ENCODE results near the gene TFIP11. TPM values are rescaled to one million over a fixed set of nuclear protein-coding genes. Genes with fewer than 3 reads are reported as not detected.

The TFIP11 gene
- total and polyA plus RNA-seq, 3 experiments from 2014 or later: 41.5 to 58.8 (median 53.9) TPM

GRCh38 chr22:26485806-26486390, 26.4 kb downstream of the TFIP11 start:
- Histone ChIP-seq H3K27me3 (ENCODE audit: insufficient read depth, low read length, poor library complexity, severe bottlenecking) (no peaks in the 10 kb centered on the region), H3K27ac (ENCODE audit: low read depth, low read length) (no peak overlapping the region), H3K9me3 (ENCODE audit: low read length) (no peaks in the 10 kb centered on the region), H3K4me1 (ENCODE audit: insufficient read depth, low read length) (peaks cover 35% of the 10 kb centered on the region), H3K36me3 (ENCODE audit: insufficient read depth, low read length) (peaks cover 22% of the 10 kb centered on the region), H3K4me3 (ENCODE audit: low read length) (no peak overlapping the region)
- Mint-ChIP-seq H3K4me3 (peak overlapping the region in 5 of 7 donors; percentile 4 to 93 (median 88)), H3K36me3 (peaks cover 2 to 58% (median 14%) of the 10 kb centered on the region in 3 donors), H3K27ac (peak overlapping the region; percentile 64 to 99 (median 94)), H3K9me3 (no peaks in the 10 kb centered on the region), H3K4me1 (peaks cover 46 to 54% (median 51%) of the 10 kb centered on the region in 3 donors), H3K27me3 (no peaks in the 10 kb centered on the region)
- no peak for DNase-seq
- CTCF ChIA-PET: interaction anchor here (1.4 kb wide), 1 partner anchor 27 kb away, joined by 3 read pairs; no protein-coding TSS in a partner anchor
- POLR2A ChIA-PET: no interaction called here

GRCh38 chr22:26485013-26485412, 27.3 kb downstream of the TFIP11 start:
- no peak for DNase-seq
- Mint-ChIP-seq H3K27ac (peak overlapping the region; percentile 65 to 99 (median 96)), H3K9me3 (no peaks in the 10 kb centered on the region), H3K4me3 (peak overlapping the region; percentile 43 to 93 (median 86)), H3K4me1 (peaks cover 52 to 62% (median 59%) of the 10 kb centered on the region in 3 donors), H3K27me3 (no peaks in the 10 kb centered on the region), H3K36me3 (peaks cover 0 to 55% (median 11%) of the 10 kb centered on the region in 3 donors)
- Histone ChIP-seq H3K36me3 (ENCODE audit: insufficient read depth, low read length) (peaks cover 18% of the 10 kb centered on the region), H3K27ac (ENCODE audit: low read depth, low read length) (peak overlapping the region; percentile 93), H3K4me3 (ENCODE audit: low read length) (no peak overlapping the region), H3K9me3 (ENCODE audit: low read length) (no peaks in the 10 kb centered on the region), H3K27me3 (ENCODE audit: insufficient read depth, low read length, poor library complexity, severe bottlenecking) (no peaks in the 10 kb centered on the region), H3K4me1 (ENCODE audit: insufficient read depth, low read length) (peaks cover 43% of the 10 kb centered on the region)
- POLR2A ChIA-PET: interaction anchor here (0.7 to 3.9 kb wide), 5 partner anchors 9 to 188 kb away, joined by 3 to 34 read pairs (median 13); partner anchors contain the start of genes ASPHD2 and TFIP11
- CTCF ChIA-PET: interaction anchor here (0.9 to 1.8 kb wide), 2 partner anchors 18 to 189 kb away, joined by 3 to 9 read pairs; no protein-coding TSS in a partner anchor

- H3K9me3 Mint-ChIP-seq: no peaks in the 10 kb centered on the region
- no peaks in the 10 kb centered on the region for H3K27me3 Mint-ChIP-seq
- ChIA-PET POLR2A (interaction anchor here (0.7 to 3.9 kb wide), 10 partner anchors 8 to 189 kb away, joined by 3 to 34 read pairs (median 6); partner anchors contain the start of genes ASPHD2, MIAT and TFIP11), CTCF (interaction anchor here (0.9 to 1.8 kb wide), 4 partner anchors 19 to 190 kb away, joined by 3 to 9 read pairs (median 5); no protein-coding TSS in a partner anchor)
- Histone ChIP-seq H3K27ac (ENCODE audit: low read depth, low read length) (peak overlapping the region; percentile 93), H3K4me3 (ENCODE audit: low read length) (peak overlapping the region; percentile 53), H3K36me3 (ENCODE audit: insufficient read depth, low read length) (peaks cover 15% of the 10 kb centered on the region), H3K27me3 (ENCODE audit: insufficient read depth, low read length, poor library complexity, severe bottlenecking) (no peaks in the 10 kb centered on the region), H3K9me3 (ENCODE audit: low read length) (no peaks in the 10 kb centered on the region), H3K4me1 (ENCODE audit: insufficient read depth, low read length) (peaks cover 50% of the 10 kb centered on the region)
- peak overlapping the region; percentile 81 to 98 (median 93) for H3K4me3 Mint-ChIP-seq
- H3K4me1 Mint-ChIP-seq: peaks cover 58 to 69% (median 66%) of the 10 kb centered on the region in 3 donors
- H3K36me3 Mint-ChIP-seq: peaks cover 0 to 54% (median 12%) of the 10 kb centered on the region in 3 donors
- H3K27ac Mint-ChIP-seq: peak overlapping the region; percentile 93 to 99 (median 97)
- DNase-seq: peak in 3 of 5 donors; percentile 15 to 58 (median 44)
Measured at GRCh38 chr22:26484360-26484706, 27.9 kb downstream of the TFIP11 start.

GRCh38 chr22:26483439-26484359, 28.6 kb downstream of the TFIP11 start, which contains the start of the genes HPS4 and SRRD:
HPS4 (minus strand) TSS chr22:26483783; CDS start chr22:26481762, 2,021 bp downstream.
SRRD (plus strand) TSS chr22:26483877; CDS start chr22:26483891, 14 bp downstream.
- peak within 1 kb of the TSS; percentile 81 to 98 (median 93) for H3K4me3 Mint-ChIP-seq
- H3K27me3 ChIP-seq (ENCODE audit: insufficient read depth, low read length, poor library complexity, severe bottlenecking): no peaks in the 10 kb centered on the region
- peaks cover 10% of the 10 kb centered on the region for H3K36me3 ChIP-seq (ENCODE audit: insufficient read depth, low read length)
- peak; percentile 90 to 95 (median 93) for DNase-seq
- CTCF ChIA-PET: interaction anchor here (0.7 to 1.8 kb wide), 7 partner anchors 8 to 190 kb away, joined by 3 to 9 read pairs (median 5); no protein-coding TSS in a partner anchor
- POLR2A ChIA-PET: interaction anchor here (0.7 to 3.9 kb wide), 12 partner anchors 9 to 190 kb away, joined by 3 to 34 read pairs (median 4); partner anchors contain the start of genes ASPHD2, MIAT and TFIP11
- peaks cover 63 to 75% (median 73%) of the 10 kb centered on the region in 3 donors for H3K4me1 Mint-ChIP-seq
- no peaks in the 10 kb centered on the region for H3K27me3 Mint-ChIP-seq
- H3K9me3 ChIP-seq (ENCODE audit: low read length): no peaks in the 10 kb centered on the region
- H3K4me1 ChIP-seq (ENCODE audit: insufficient read depth, low read length): peaks cover 56% of the 10 kb centered on the region
- H3K36me3 Mint-ChIP-seq: peaks cover 0 to 54% (median 8%) of the 10 kb centered on the region in 3 donors
- H3K27ac Mint-ChIP-seq: peak within 1 kb of the TSS; percentile 93 to 99 (median 99)
- peak within 1 kb of the TSS; percentile 53 for H3K4me3 ChIP-seq (ENCODE audit: low read length)
- H3K9me3 Mint-ChIP-seq: no peaks in the 10 kb centered on the region
- peak within 1 kb of the TSS; percentile 93 for H3K27ac ChIP-seq (ENCODE audit: low read depth, low read length)

- H3K4me3 Mint-ChIP-seq: peak overlapping the region; percentile 81 to 98 (median 93)
- ChIA-PET CTCF (interaction anchor here (0.7 to 1.7 kb wide), 5 partner anchors 9 to 183 kb away, joined by 3 to 5 read pairs (median 5); no protein-coding TSS in a partner anchor), POLR2A (interaction anchor here (0.8 to 3.9 kb wide), 8 partner anchors 11 to 190 kb away, joined by 3 to 34 read pairs (median 10); partner anchors contain the start of genes ASPHD2 and TFIP11)
- peaks cover 57% of the 10 kb centered on the region for H3K4me1 ChIP-seq (ENCODE audit: insufficient read depth, low read length)
- H3K27me3 Mint-ChIP-seq: no peaks in the 10 kb centered on the region
- H3K36me3 Mint-ChIP-seq: peaks cover 1 to 49% (median 8%) of the 10 kb centered on the region in 3 donors
- H3K4me3 ChIP-seq (ENCODE audit: low read length): peak overlapping the region; percentile 53
- DNase-seq: no peak
- peaks cover 64 to 78% (median 75%) of the 10 kb centered on the region in 3 donors for H3K4me1 Mint-ChIP-seq
- H3K27ac ChIP-seq (ENCODE audit: low read depth, low read length): peak overlapping the region; percentile 93
- peak overlapping the region; percentile 93 to 99 (median 99) for H3K27ac Mint-ChIP-seq
- H3K36me3 ChIP-seq (ENCODE audit: insufficient read depth, low read length): peaks cover 6% of the 10 kb centered on the region
- no peaks in the 10 kb centered on the region for H3K9me3 ChIP-seq (ENCODE audit: low read length)
- no peaks in the 10 kb centered on the region for H3K27me3 ChIP-seq (ENCODE audit: insufficient read depth, low read length, poor library complexity, severe bottlenecking)
- no peaks in the 10 kb centered on the region for H3K9me3 Mint-ChIP-seq
Measured at GRCh38 chr22:26483043-26483438, 29.2 kb downstream of the TFIP11 start.

GRCh38 chr22:26482161-26482560, 30.1 kb downstream of the TFIP11 start:
- Mint-ChIP-seq H3K9me3 (no peaks in the 10 kb centered on the region), H3K36me3 (peaks cover 9 to 50% (median 10%) of the 10 kb centered on the region in 3 donors), H3K4me3 (peak overlapping the region in 6 of 7 donors; percentile 81 to 93 (median 91)), H3K27me3 (no peaks in the 10 kb centered on the region), H3K27ac (peak overlapping the region in 7 of 8 donors; percentile 93 to 99 (median 99)), H3K4me1 (peaks cover 73 to 86% (median 84%) of the 10 kb centered on the region in 3 donors)
- Histone ChIP-seq H3K36me3 (ENCODE audit: insufficient read depth, low read length) (peaks cover 8% of the 10 kb centered on the region), H3K4me1 (ENCODE audit: insufficient read depth, low read length) (peaks cover 57% of the 10 kb centered on the region), H3K4me3 (ENCODE audit: low read length) (no peak overlapping the region), H3K9me3 (ENCODE audit: low read length) (no peaks in the 10 kb centered on the region), H3K27me3 (ENCODE audit: insufficient read depth, low read length, poor library complexity, severe bottlenecking) (no peaks in the 10 kb centered on the region), H3K27ac (ENCODE audit: low read depth, low read length) (no peak overlapping the region)
- CTCF ChIA-PET: interaction anchor here (1.3 kb wide), 1 partner anchor 21 kb away, joined by 4 read pairs; no protein-coding TSS in a partner anchor
- DNase-seq: no peak
- POLR2A ChIA-PET: interaction anchor here (0.5 to 3.9 kb wide), 3 partner anchors 53 to 191 kb away, joined by 3 to 34 read pairs (median 22); partner anchors contain the start of gene ASPHD2

- Mint-ChIP-seq H3K27ac (peak overlapping the region in 6 of 8 donors; percentile 94 to 99 (median 99)), H3K27me3 (no peaks in the 10 kb centered on the region), H3K36me3 (peaks cover 10 to 53% (median 11%) of the 10 kb centered on the region in 3 donors), H3K9me3 (no peaks in the 10 kb centered on the region), H3K4me3 (peak overlapping the region; percentile 21 to 93 (median 81)), H3K4me1 (peaks cover 73 to 90% (median 86%) of the 10 kb centered on the region in 3 donors)
- Histone ChIP-seq H3K4me3 (ENCODE audit: low read length) (no peak overlapping the region), H3K4me1 (ENCODE audit: insufficient read depth, low read length) (peaks cover 57% of the 10 kb centered on the region), H3K27me3 (ENCODE audit: insufficient read depth, low read length, poor library complexity, severe bottlenecking) (no peaks in the 10 kb centered on the region), H3K9me3 (ENCODE audit: low read length) (no peaks in the 10 kb centered on the region), H3K36me3 (ENCODE audit: insufficient read depth, low read length) (peaks cover 12% of the 10 kb centered on the region), H3K27ac (ENCODE audit: low read depth, low read length) (no peak overlapping the region)
- DNase-seq: no peak
- CTCF ChIA-PET: interaction anchor here (1.3 kb wide), 1 partner anchor 21 kb away, joined by 4 read pairs; no protein-coding TSS in a partner anchor
- POLR2A ChIA-PET: interaction anchor here (0.5 to 3.9 kb wide), 3 partner anchors 52 to 192 kb away, joined by 3 to 34 read pairs (median 22); partner anchors contain the start of gene ASPHD2
Measured at GRCh38 chr22:26481694-26482093, 30.6 kb downstream of the TFIP11 start.
